ENCODE results near the gene NXNL1.

The NXNL1 gene

GRCh38 chr19:17455308-17456123 lies 5.2 kb downstream of the NXNL1 start:
- no peak for DNase-seq

- DNase-seq = no peak
Measured at GRCh38 chr19:17454576-17455071, 6.1 kb downstream of the NXNL1 start.

- no peak for DNase-seq
Measured at GRCh38 chr19:17451820-17452219, 8.9 kb downstream of the NXNL1 start.

- DNase-seq = no peak
Measured at GRCh38 chr19:17450264-17451075, 10.3 kb downstream of the NXNL1 start.

- DNase-seq = no peak
Measured at GRCh38 chr19:17448131-17448967, 12.4 kb downstream of the NXNL1 start, which contains the start of gene TMEM221. Gene TMEM221 (minus strand): TSS chr19:17448668. CDS start chr19:17448462, 206 bp downstream.

- DNase-seq = no peak
Measured at GRCh38 chr19:17447704-17448130, 13.0 kb downstream of the NXNL1 start.

- no peak for DNase-seq
Measured at GRCh38 chr19:17445526-17446165, 15.1 kb downstream of the NXNL1 start.

GRCh38 chr19:17441241-17442021 lies 19.3 kb downstream of the NXNL1 start:
- no peak for DNase-seq

- DNase-seq = no peak
Measured at GRCh38 chr19:17436874-17437267, 23.9 kb downstream of the NXNL1 start.

- no peak for DNase-seq
Measured at GRCh38 chr19:17436094-17436873, 24.4 kb downstream of the NXNL1 start.

- no peak for DNase-seq
Measured at GRCh38 chr19:17435218-17435617, 25.5 kb downstream of the NXNL1 start.

GRCh38 chr19:17431417-17431816 lies 29.3 kb downstream of the NXNL1 start:
- no peak for DNase-seq

- no peak for DNase-seq
Measured at GRCh38 chr19:17429641-17430113, 31.0 kb downstream of the NXNL1 start.

- DNase-seq = no peak
Measured at GRCh38 chr19:17424743-17425365, 35.9 kb downstream of the NXNL1 start.

- no peak for DNase-seq
Measured at GRCh38 chr19:17423429-17424208, 37.1 kb downstream of the NXNL1 start.

- DNase-seq = no peak
Measured at GRCh38 chr19:17421942-17422341, 38.8 kb downstream of the NXNL1 start.

- DNase-seq = no peak
Measured at GRCh38 chr19:17420475-17420924, 40.2 kb downstream of the NXNL1 start.

GRCh38 chr19:17419621-17420474 lies 40.9 kb downstream of the NXNL1 start, which contains the start of gene MVB12A:
Gene MVB12A (plus strand): TSS chr19:17420047. CDS start chr19:17420136, 89 bp downstream.
- peak; percentile 97 for DNase-seq
